Pons (tissue), 1 donor: ENCODE measurements around the gene FGFR2.
"Not testable (repeated sequence)": the region's sequence is repeated elsewhere in the genome, so short reads cannot be mapped to it uniquely, and the experiment has no call there.

Experiments used
- DNase-seq: peaks from one replicate; pipeline ENCODE4 v3.0.0-alpha.2; 2016; ENCODE audit warnings: low spot score

FGFR2 gene

DNA sequence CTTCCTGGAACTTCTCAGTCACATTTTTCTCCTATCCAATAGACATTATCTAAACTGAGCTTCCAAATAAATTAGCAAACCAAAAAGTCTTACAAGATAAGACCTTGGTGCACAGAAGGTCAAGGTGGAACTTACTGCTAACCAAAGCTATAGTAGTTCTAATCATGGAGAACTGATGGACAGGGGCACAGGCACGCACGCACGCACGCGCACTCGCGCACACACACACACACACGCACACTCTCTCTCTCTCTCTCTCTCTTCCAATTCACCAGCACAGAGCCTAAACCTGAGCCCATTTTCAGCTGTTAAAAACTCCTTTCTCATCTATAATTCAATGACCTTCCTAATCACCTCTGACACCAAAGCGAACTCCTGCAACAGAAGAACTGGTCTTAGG, 7.5 kb downstream of the FGFR2 start:
- DNase-seq: no peak

DNA sequence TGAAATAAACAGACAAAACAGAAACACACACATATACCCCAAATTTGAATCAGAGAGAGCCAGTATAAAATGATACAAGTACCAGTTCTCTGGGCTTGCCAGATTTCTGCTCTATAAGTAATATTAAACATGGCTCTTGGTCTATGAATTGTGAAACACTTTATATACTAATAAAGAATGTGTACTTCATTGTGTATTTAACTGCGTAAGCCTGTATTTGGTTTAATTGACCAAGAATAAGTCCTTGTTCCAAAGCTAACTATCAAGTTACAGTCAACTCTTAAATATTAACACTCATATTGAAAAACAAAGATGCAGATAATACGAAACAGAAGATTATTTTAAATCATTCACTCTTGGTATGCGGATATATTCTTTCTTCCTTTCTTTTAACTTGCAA, 8.7 kb downstream of the FGFR2 start:
- DNase-seq: no peak

DNA sequence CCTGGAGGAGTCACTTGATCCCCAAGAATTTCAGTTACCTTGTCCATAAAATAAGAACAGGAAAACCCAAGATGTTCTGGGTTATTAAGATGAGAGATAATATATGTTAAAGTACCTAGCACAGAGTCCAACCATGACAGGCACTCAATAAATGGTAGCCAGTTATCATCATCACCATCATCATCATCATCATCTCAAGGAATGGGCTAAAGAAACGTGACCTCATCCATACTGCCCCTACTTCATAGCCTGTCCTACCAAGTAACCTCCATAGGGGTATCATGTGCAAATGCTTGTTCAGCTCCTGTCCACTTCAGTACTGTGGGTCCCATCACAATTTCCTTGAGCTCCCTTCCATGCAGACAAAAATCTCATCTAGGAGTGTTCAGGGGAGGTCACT, 14.4 kb downstream of the FGFR2 start:
- no peak for DNase-seq

DNA sequence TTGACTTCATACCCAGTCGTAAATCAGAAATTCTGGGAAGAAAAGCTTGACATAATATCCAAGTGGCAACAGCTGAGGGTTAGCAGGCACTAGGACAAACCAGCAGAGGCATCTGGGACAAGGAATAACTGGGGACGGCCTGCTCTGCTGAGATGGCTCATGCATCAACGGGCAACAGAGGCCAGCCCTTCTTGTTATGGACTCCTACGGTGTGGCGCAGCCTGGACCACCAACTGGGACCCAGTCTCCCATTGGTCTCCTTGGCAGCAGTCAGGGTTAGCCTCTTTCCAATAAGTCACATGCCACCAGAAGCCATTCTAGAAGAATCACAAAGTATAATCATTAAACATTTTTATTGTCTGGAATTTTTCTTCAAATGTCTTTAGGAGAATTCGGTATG, 15.0 kb downstream of the FGFR2 start:
- no peak for DNase-seq

DNA sequence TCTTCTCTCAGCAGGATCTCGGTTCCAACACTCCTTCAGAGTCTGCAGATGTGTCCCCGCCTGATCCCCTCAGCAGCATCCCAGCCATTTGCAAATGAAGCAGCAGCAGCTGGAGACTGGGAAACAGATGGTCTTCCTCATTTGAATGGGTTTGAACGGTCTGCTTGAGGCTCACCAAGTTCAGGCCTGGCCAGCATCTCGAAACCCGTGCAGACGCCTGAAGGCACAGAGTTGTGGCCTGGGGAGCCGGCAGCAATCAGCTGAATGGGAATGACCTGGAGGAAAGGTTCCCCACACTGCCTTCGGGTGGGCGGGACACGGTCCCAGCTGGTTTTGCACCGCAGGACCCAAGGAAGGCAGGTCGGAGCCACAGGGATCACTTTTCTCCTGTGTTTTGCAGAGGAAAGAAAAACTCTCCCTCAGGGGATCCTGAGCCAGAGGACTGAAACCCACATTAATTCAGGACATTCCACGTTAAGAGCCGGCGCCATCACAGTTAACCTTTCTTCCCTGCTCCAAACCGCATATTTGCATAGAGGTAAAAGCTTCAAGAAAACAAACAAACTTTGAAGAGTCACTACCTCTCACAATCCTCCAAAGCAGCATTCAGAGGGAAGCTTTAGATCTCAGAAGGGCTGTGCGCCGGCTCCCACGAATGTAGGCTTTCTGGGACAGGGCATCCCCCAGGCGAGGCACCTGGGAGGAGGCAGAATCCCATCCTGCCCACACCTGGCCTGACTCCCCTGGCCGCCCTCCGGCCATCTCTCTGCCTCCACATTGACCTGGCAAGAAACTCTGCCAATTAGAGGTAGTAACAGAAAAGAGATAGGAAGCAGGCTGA, 17.7 kb downstream of the FGFR2 start:
- DNase-seq: no peak

DNA sequence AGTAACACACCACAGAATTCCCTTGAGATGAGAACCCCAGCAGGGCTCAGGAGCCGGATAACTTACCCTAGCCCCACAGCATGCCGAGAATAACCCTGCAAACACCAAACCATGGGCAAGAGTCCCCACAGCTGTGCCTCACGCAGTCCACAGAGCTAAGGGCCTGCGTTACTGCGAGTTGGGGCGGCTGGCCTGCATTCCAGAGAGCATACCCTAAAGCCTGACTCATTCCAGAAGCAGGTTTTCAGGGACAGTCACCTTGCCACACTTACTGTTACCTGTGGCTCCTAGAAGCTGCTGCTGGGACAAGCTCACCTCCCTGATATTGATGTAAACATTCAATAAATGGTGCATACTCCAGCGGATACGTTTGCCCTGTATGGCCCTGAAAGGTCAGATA, 18.6 kb downstream of the FGFR2 start:
- DNase-seq: no peak

DNA sequence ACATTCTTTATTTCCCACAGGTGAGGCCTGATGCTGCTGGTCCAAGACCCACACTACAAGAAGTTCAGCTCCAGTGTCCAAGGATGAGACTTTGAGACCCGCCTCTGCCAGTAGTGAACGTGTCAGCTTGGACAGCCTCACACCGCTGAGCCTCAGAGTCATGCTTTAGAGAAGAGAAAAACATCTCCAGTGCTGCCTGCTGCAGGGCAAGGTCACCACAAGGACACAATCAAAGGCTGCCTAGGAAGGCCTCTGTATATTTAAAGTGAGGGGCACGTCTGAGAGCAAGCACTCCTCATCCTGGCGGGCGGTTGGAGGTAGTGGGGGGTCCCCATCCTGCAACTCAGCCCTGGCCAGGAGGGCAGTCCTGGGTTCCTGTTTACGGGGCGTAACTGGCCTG, 19.3 kb downstream of the FGFR2 start:
- no peak for DNase-seq

DNA sequence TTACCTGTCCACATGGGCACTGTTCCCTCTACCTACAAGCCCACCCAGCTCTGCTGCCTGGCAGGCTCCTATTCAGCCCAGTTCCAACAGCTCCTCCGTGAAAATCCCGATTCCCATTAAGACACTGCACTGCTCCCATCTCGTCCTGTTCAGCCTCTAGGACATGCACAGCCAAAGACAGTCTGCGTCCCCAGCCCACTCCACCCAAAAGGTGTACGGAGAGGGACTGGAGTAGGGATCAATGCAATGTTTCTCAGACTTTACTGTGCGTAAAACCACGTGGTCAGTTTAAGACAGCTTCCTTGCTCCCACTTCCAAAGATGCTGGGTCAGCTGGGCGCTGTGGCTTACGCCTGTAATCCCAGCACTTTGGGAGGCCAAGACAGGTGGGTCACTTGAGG, 19.9 kb downstream of the FGFR2 start:
- DNase-seq: no peak

DNA sequence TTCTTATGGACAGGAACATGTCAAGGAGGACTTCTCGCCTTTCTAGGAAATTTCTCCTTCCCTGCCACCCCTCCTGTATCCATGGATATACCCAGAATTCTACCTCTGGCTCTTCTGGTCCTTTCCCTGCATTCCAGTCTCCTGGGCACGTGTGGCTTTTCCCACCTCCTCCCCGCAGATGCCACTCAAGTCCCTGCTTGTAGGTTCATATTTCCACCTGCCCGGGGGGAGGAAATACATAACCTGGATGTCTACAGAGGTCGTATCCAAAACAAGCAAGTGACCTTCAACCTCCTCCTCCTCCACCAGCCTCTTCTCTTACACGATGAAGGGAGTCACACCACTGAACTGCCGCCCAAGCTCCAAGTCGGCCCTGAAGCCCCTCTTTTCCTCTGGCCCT, 20.7 kb downstream of the FGFR2 start:
- DNase-seq: no peak

DNA sequence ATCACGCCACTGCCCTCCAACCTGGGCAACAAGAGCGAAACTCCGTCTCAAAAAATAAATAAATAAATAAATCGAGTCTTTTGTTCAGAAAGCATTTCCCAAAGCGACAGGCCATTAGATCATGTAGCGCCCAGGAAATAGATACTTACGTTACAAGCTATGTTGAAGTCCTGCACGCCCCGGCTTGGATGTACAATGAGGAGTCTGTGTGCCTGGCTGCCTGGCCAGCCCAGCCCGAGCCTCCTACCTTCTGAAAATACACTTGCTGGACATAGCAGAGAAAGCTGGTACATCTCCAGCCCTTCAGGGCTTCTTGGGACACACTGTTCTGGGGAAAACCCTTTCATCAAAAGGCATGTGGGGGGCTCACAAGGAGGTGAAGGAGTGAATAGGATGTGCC, 22.1 kb downstream of the FGFR2 start:
- DNase-seq: no peak

DNA sequence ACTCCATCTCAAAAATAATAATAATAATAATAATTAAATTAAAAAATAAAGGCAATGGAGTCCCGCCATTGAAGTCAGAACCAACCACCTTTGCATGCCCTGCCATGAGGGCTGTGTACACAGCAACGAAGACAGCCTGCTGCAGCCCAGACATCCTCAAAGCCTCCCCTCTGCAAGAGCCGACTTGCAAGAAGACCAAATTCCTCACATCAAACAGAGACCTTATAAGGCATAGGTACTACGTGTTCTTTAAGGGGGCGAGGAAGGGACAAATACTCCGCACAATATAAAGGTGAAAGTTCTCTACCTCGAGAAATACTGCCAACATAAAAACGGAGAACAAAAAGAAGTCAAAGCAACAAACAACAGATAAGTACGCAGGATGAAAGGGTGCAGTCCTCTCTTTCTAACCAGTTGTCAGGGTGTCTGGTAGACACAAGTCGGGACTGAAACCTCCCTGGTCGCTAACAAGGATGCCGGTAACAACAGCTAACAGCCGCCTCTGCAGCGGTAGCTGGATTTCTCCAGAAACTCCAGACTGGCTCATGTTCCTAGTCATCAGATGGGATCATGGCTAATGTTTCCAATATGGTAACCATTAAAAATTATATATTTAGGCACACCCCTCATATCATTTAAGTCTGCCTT, 23.6 kb downstream of the FGFR2 start:
- no peak for DNase-seq

DNA sequence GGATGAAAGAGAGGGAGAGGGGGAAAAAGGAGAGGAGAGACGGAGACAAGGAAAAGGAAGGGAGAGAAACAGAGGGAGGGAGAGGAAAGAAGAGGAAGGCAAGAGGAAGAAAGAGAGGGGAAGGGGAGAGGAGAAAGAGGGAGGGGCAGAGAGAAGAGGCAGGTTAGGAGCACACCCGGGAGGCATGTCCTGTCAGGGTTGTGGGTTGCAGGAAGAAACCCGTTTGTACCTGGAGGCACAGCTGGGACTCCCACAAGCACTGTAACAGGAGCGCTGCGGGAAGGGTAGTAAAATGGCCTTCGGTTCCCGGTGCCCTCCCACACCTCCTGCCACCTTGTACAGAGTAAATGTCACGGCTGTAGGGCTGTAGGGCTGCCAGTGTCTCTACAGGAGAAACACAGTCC, 24.7 kb downstream of the FGFR2 start:
- DNase-seq: no peak

DNA sequence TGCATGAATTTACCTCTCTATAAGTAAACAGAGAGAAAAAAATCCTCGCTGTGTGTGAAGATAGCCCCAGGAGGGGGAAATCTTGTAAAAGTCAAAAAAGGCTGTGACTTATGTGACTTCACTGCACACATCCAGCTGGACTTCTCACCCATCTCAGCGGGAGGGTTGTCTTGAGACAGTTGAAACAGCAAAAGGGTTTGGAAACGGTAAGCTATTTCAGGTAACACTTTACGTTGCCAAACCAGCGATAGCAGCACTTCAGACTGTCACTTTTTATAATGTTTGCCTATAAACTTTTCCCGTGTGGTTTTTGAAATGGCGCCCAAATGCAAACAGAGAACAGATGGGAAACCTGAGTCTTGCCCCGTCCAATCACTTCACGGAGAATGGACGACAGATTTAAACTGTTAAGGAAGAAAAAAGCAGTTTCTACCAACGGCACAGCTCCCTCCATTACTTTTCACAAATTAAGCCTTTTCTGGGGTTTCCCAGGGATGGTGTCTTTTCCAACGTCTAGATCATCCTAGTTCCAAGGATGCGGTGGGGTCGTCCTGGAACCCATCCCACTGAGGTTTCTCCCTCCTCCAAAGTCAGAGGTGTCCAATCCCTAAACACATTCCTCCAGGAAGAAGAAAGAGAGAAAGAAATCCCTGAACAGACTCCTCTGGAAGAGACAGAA, 25.2 kb downstream of the FGFR2 start:
- no peak for DNase-seq

DNA sequence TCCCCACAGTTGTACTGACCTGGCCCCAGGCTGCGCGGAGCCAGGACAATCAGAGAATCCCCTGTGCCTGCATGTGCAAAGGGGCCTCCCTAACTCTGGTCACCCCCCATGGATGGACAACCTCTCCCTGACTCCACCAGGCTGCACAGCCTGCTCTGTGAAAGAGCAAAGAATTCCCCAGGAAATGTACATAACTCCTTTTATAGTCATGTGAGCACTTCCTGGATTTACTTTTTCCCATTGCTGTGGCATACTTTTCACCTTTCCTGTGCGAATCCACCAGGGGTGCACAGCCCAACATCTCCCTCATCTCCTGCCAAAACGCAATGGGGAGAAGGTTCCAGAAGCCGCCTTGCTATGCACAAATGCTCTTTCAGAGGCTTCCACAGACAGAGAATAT, 27.9 kb downstream of the FGFR2 start:
- no peak for DNase-seq

DNA sequence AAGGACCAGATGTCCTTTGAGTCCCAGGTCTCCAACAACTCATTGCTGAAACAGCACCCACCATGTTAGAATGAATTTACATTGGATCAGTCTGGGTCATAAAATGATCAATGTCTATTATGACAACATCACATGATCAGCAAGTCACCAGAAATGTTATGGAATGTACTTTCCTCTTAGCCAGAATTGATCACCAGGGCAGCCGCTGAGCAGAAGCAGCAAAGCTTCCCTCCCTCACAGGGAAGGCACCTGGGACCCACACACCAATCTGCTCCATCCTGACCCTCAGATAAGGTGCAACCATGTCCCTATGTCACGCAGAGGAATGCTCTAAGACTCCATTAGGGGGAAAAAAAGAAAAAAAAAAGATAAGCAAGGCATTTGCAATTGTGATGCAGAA, 30.0 kb downstream of the FGFR2 start:
- no peak for DNase-seq

DNA sequence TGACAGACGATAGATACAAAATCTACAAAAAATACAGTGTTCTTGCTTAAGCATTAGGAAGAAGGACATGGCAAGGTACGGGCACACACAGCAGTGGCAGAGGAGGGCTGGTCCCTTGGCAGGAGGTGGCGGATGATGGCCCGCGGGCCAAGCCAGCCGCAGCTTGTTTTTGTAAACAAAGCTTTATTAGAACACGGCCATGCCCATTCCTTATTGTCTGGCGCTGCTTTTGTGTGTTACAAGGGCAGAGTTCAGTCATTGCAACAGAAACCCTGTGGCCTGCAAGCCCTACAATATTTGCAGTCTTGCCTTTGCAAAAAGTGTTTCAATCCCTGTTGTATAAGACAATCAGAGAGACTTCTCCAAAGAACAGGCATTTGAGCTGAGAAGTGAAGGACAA, 30.7 kb downstream of the FGFR2 start:
- no peak for DNase-seq

DNA sequence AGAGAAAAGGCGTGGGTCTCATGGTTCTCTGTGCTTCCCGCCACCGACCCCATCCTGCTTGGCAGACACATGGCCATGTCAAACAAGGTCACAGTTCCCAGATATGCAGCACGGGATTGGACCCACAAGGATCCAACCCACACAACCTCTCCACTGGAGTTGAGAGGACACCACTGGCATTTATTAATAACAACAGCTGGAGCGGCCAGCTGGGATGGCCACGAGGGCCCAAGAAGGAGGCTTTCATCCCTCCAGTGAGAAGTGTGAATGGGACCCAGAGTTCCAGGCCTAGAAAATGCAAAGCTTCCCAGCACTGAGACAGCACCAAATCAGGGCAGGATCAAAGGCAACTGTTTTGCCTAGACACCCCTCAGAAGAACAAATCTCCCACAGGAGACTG, 31.5 kb downstream of the FGFR2 start:
- peak; percentile 75 for DNase-seq

DNA sequence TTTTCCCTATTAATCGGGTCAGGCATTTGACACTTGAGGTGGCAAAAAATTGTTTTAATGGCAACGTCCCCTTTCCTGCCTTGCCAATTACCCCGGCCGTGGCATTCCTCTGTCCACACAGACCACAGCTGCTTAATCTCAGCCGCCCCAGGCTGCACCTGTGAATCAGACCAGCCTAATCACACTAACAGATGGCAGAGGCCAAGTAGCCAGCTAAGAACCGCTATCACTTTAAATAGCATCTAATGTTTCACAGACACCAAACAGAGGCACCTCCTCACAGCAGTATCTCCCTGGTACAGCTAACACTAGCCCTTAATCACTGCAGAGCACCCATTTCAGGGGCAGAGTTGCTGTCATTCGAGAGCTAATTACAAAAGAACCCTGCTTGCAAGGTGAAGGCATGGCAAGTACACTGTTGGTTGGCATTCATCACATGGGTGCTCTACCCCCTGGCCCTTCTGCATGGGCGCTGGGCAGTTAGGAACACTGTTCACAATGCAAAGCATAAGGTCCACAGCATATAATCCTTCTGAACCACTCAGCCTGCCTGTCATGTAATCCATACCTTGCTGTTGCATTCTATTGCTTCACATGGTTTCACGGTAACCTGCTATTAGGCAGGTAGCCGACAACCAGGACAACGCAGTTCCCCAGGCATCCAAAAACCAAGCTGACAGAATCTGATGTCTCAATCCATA, 38.8 kb downstream of the FGFR2 start:
- no peak for DNase-seq

DNA sequence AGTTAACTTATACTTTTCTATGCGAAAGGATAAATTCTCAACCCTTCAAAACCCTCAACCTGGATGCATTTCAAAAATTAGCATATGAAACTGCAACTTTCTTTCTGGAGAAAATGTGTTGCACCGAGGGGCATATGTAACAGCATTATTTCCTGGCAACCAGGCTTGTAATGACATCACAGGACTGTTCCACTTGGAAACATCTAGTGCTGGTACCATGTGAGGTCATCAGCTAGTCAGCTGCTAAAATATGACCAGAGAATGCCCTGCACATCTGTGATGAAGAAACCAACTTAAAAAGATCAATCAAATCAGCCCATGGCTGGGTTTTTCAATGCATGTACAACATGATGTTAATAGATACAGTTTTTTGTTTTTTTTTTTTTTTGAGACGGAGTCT, 40.0 kb downstream of the FGFR2 start:
- no peak for DNase-seq

DNA sequence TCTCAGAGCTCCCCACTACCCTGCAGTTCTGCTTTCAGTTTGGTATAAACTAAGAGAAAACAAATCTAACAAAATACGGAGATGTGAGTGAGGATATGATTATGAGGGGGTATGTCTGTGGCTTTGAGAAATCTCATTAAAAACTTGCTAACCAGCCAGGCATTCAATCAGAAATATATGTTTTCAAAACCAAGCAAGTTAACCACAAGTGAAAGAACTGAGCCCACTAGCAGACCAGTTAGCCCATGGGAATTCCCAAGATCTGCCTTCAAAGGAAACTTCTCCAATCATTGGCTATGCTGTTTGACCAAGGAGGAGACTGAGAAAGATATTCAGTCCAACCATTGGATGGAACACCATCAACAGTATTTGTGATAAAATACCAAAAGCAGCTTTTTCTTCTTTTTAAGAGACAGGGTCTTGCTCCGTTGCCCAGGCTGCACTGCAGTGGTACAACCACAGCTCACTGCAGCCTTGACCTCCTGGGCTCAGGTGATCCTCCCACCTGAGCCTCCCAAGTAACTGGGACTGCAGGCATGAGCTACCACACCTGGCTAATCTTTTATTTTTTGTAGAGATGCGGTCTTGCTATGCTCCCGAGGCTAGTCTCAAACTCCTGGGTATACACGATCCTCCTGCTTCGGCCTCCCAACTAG, 41.2 kb downstream of the FGFR2 start:
- DNase-seq: no peak

DNA sequence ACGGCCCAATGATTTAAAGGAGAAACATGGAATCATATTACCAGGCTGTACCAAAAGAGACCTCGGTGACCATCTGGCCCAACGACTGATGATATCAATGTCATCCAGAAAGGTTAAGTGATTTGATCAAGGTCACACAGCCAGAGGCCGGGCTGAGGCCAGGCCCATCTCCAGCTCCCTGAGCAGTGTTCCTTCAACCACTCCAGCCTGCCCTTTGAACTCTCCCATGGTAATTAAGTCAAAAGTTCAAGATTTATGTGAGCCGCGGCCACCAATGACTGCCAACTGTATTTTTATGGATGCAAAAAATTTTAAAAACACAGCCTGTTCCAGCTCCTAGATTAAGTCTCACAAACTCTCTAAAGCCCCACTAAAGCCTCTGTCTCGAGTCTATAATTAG, 41.8 kb downstream of the FGFR2 start:
- no peak for DNase-seq

DNA sequence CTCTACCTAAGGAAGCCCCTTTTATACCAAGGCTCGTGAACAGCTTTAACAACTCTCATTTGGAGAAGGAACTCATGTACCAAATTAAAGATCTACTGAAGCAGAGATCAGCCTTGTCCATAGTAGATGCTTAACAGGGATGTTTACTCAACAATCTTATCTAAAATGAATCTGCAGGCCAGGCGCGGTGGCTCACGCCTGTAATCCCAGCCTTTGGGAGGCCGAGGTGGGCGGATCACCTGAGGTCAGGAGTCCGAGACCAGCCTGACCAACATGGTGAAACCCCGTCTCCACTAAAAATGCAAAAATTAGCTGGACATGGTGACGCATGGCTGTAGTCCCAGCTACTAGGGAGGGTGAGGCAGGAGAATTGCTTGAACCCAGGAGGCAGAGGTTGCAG, 43.3 kb downstream of the FGFR2 start:
- DNase-seq: not testable (repeated sequence)
